ENCODE measurements around the gene ZNF749. TPM values are rescaled to one million over a fixed set of nuclear protein-coding genes. Genes with fewer than 3 reads are reported as not detected.

The ZNF749 gene
- total and polyA plus RNA-seq, 2 of the 8 experiments (the other 6 are each of a cell fraction or from before 2014, with no cell fraction given), result 15.2 to 24.4 TPM

- TF ChIP-seq CREB1 (IDR thresholded peaks at IDR 0.05) (peak; percentile 87), E2F6 (IDR thresholded peaks at IDR 0.05) (0 out of 2 replicates have a peak, but pooled peaks have one; percentile 23), SIX5 (IDR thresholded peaks at IDR 0.05; ENCODE audit: low read depth, low read length) (peak; percentile 97), CEBPB (IDR thresholded peaks at IDR 0.05; ENCODE audit: low read depth, low read length) (no peak), CTCF (IDR thresholded peaks at IDR 0.05; ENCODE audit: control extremely low read depth in 1 of 3, insufficient read depth in 1 of 3, low read depth in 1 of 3, low read length in 3 of 3) (no peak; a peak in 1 of 4 replicates), RXRA (IDR thresholded peaks at IDR 0.05; ENCODE audit: insufficient read depth, low read depth, low read length) (no peak), NANOG (IDR thresholded peaks at IDR 0.05; ENCODE audit: insufficient read depth, low read depth, low read length, poor library complexity, severe bottlenecking) (peak; percentile 4), SP1 (IDR thresholded peaks at IDR 0.05; ENCODE audit: low read depth, low read length) (peak; percentile 70), PHF8 (conservative IDR thresholded peaks at IDR 0.05; ENCODE audit: low read depth, low read length) (peak; percentile 94), TAF1 (IDR thresholded peaks at IDR 0.05; ENCODE audit: low read depth, low read length) (peak; percentile 86), HDAC2 (IDR thresholded peaks at IDR 0.05; ENCODE audit: borderline replicate concordance in 1 of 2, low read depth in 2 of 2, low read length in 2 of 2) (no peak), CHD2 (IDR thresholded peaks at IDR 0.05; ENCODE audit: low read length) (peak; percentile 71), MAX (IDR thresholded peaks at IDR 0.05) (peak; percentile 82), ASH2L (IDR thresholded peaks at IDR 0.05; ENCODE audit: low read length) (peak; percentile 75), YY1 (IDR thresholded peaks at IDR 0.05; ENCODE audit: low read depth, low read length) (peak; percentile 85; the same call in 1 of the 2 replicates), KDM5A (IDR thresholded peaks at IDR 0.05; ENCODE audit: low read length) (no peak), POLR2AphosphoS5 (IDR thresholded peaks at IDR 0.05; ENCODE audit: low read depth, low read length) (peak; percentile 77)
Measured at GRCh38 chr19:57435062-57435978, at the start of gene ZNF749 (continued).
